Ishikawa (cell line): ENCODE measurements around the gene TENM3.

Source experiments
- CEBPB ChIP-seq: IDR thresholded peaks from 2 replicates; pipeline ENCODE4 v1.6.1; 2012
- CREB1 ChIP-seq: IDR thresholded peaks from 2 replicates; pipeline ENCODE4 v1.6.1; 2012; ENCODE audit warnings: low read depth
- EGR1 ChIP-seq: IDR thresholded peaks from 2 replicates; pipeline ENCODE4 v1.6.1; 2012
- EP300 ChIP-seq: IDR thresholded peaks from 2 replicates; pipeline ENCODE4 v1.6.1; 2012; ENCODE audit warnings: borderline replicate concordance
- FOXM1 ChIP-seq: IDR thresholded peaks from 2 replicates; pipeline ENCODE4 v1.6.1; 2012; ENCODE audit warnings: low read depth, borderline replicate concordance
- NFIC ChIP-seq: IDR thresholded peaks from 2 replicates; pipeline ENCODE4 v1.6.1; 2012
- RAD21 ChIP-seq: IDR thresholded peaks from 2 replicates; pipeline ENCODE4 v1.6.1; 2012; ENCODE audit warnings: low read depth
- TAF1 ChIP-seq: IDR thresholded peaks from 2 replicates; pipeline ENCODE4 v1.6.1; 2012; ENCODE audit warnings: low read depth, mild to moderate bottlenecking
- TCF12 ChIP-seq: IDR thresholded peaks from 2 replicates; pipeline ENCODE4 v1.6.1; 2012; ENCODE audit warnings: low read depth
- TEAD4 ChIP-seq: IDR thresholded peaks from 2 replicates; pipeline ENCODE4 v1.6.1; 2012
- YY1 ChIP-seq: IDR thresholded peaks from 2 replicates; pipeline ENCODE4 v1.6.1; 2012; ENCODE audit warnings: low read depth
- ZBTB7A ChIP-seq: IDR thresholded peaks from 2 replicates; pipeline ENCODE4 v1.6.1; 2012; ENCODE audit warnings: low read depth
- TF ChIP-seq, protein P1 (sequence below): IDR thresholded peaks from 2 replicates; pipeline ENCODE4 v1.6.1; 2012; ENCODE audit warnings: low read depth, mild to moderate bottlenecking
- TF ChIP-seq, protein P2 (sequence below): IDR thresholded peaks from 2 replicates; pipeline ENCODE4 v1.6.1; 2012
- TF ChIP-seq, protein P3 (sequence below): IDR thresholded peaks from 2 replicates; pipeline ENCODE4 v1.6.1; 2012

The TENM3 gene

DNA sequence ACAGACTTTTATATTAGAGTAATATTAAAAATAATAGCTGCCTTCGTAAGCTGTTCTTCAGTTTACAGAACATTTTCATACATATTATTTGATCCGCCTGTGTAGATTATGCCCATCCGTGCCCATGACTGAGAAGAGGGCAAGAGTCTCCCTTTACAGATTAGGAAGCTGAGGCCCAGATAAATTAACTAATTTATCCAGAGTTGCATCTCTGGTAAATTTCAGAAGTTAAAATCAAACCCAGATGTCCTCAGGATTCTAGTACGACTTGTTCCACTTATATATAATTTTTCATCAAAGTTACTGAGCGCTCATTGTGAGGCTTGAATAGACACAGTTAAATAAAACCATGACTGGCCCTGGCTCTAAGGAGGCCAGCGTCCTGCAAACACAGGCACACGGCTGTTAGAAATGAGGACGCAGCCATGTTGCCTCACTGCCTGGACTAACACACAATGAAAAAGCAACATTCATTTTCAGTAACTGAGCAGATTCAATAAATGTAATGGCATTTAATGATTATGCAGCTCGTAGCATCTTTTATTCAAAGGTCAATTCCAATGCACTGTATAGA, 148.0 kb downstream of the TENM3 start:
- TF ChIP-seq TCF12 (no peak), YY1 (no peak), FOXM1 (no peak)
- TF ChIP-seq, protein P1, sequence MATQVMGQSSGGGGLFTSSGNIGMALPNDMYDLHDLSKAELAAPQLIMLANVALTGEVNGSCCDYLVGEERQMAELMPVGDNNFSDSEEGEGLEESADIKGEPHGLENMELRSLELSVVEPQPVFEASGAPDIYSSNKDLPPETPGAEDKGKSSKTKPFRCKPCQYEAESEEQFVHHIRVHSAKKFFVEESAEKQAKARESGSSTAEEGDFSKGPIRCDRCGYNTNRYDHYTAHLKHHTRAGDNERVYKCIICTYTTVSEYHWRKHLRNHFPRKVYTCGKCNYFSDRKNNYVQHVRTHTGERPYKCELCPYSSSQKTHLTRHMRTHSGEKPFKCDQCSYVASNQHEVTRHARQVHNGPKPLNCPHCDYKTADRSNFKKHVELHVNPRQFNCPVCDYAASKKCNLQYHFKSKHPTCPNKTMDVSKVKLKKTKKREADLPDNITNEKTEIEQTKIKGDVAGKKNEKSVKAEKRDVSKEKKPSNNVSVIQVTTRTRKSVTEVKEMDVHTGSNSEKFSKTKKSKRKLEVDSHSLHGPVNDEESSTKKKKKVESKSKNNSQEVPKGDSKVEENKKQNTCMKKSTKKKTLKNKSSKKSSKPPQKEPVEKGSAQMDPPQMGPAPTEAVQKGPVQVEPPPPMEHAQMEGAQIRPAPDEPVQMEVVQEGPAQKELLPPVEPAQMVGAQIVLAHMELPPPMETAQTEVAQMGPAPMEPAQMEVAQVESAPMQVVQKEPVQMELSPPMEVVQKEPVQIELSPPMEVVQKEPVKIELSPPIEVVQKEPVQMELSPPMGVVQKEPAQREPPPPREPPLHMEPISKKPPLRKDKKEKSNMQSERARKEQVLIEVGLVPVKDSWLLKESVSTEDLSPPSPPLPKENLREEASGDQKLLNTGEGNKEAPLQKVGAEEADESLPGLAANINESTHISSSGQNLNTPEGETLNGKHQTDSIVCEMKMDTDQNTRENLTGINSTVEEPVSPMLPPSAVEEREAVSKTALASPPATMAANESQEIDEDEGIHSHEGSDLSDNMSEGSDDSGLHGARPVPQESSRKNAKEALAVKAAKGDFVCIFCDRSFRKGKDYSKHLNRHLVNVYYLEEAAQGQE: no peak
- TF ChIP-seq, protein P2, sequence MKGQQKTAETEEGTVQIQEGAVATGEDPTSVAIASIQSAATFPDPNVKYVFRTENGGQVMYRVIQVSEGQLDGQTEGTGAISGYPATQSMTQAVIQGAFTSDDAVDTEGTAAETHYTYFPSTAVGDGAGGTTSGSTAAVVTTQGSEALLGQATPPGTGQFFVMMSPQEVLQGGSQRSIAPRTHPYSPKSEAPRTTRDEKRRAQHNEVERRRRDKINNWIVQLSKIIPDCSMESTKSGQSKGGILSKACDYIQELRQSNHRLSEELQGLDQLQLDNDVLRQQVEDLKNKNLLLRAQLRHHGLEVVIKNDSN: no peak

DNA sequence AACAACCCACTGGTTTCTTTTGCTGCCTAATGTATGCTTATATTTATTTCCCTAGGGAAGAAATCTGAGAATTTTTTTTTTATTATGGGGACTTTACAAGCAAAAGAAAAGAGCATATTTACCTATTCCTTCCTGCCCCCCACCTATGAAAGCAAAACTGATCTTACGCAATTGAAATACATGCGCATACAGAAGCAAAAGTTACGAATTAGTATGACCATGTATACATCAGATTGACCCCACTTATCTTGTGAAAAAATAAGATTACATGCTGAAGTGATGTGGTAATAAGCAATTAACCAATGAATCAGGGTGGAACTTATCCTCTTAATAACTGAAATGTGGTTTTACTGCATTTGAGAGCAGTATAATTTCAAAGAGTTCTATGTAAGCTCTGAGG, 151.0 kb downstream of the TENM3 start:
- TF ChIP-seq TEAD4 (no peak), TAF1 (no peak), CEBPB (peak; percentile 36; the same call in 1 of the 2 replicates)

DNA sequence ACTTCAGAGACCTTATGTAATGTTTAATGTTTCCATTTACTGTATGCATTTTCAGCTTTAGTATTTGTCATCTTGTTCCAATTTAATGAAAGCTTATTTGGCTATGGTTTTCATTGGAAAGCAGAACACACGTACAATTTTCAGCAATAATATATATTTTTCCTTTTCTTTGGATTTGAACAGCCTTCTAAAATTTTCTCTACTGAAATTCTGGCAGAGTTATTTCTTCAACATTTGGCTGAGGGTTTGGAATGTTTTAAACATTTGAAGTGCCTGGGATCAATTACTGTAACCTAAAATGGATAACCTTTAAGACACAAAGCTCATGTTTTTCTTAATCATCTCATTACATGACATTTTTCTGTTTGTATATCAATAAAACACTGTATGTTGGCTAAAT, 156.9 kb downstream of the TENM3 start:
- TF ChIP-seq FOXM1 (no peak), YY1 (no peak), CEBPB (no peak), TAF1 (no peak), ZBTB7A (no peak)

DNA sequence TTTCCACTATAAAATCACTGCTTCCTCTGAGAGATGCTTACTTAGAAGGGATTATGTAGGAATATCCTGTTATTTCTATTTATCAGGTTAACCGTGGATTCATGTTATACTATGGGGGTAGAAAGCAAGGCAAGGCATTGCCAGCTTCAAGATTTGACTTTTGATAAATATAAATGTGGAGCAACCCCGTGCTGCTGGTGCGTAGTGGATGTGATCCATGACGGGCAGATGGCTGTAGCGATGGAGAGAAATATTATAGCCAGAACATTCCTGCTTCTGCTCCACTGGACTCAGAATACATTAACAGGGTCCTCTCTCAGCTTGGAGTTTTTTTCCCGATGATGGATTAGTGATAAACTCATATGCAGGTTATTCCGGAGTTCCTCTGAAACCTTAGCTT, 157.6 kb downstream of the TENM3 start:
- TF ChIP-seq EGR1 (no peak), TCF12 (no peak), YY1 (no peak), TEAD4 (no peak), EP300 (no peak), CEBPB (no peak)
- TF ChIP-seq, protein P1: no peak
- TF ChIP-seq, protein P2: no peak

DNA sequence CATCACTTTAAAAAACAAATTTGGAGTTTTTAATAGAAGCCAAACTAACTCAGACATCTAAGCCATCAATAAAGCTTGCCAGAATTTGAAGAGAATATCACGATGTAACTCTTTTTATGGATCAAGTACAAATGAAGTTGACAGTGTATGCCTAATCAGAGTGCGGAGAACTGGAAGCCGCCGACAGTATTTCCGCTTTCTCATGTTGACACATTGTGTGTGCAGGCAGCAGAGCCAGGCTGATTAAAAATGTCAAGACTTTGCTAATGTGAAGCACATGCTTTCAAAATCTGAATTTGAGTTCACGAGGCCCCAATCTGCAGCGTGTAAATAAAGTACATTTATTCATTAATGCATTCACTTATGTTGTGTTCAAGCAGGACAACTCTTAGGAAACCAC, 161.2 kb downstream of the TENM3 start:
- TF ChIP-seq RAD21: no peak
- TF ChIP-seq CEBPB: no peak
- no peak for TF ChIP-seq TEAD4
- TF ChIP-seq YY1: no peak
- TF ChIP-seq FOXM1: no peak
- TF ChIP-seq, protein P1: no peak
- TF ChIP-seq, protein P3, sequence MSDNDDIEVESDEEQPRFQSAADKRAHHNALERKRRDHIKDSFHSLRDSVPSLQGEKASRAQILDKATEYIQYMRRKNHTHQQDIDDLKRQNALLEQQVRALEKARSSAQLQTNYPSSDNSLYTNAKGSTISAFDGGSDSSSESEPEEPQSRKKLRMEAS: no peak
- no peak for TF ChIP-seq TCF12
- TF ChIP-seq, protein P2: no peak
- TF ChIP-seq CREB1: no peak
- no peak for TF ChIP-seq TAF1
- no peak for TF ChIP-seq EGR1
- no peak for TF ChIP-seq EP300
- TF ChIP-seq ZBTB7A: no peak
- TF ChIP-seq NFIC: no peak
